Testis (tissue), 2 donors: ENCODE measurements around the gene IGF2R.

Source experiments
- POLR2A ChIP-seq: fragments of 450-650 bp; IDR thresholded peaks from one replicate; pipeline ENCODE4 v1.6.1; 2017; ENCODE audit warnings: antibody characterized with exemption, mild to moderate bottlenecking, moderate library complexity
- TF ChIP-seq, protein P1 (sequence below), 3 experiments: fragments of 450-650 bp in 2 of 3; fragments of 200-600 bp in 1 of 3; sonication (generic) in 1 of 3; IDR thresholded peaks; one replicate each; pipeline ENCODE4 v1.5.1; 2016 to 2019; ENCODE audit warnings: antibody characterized with exemption in 3 of 3, mild to moderate bottlenecking in 2 of 3, moderate library complexity in 1 of 3

DNA sequence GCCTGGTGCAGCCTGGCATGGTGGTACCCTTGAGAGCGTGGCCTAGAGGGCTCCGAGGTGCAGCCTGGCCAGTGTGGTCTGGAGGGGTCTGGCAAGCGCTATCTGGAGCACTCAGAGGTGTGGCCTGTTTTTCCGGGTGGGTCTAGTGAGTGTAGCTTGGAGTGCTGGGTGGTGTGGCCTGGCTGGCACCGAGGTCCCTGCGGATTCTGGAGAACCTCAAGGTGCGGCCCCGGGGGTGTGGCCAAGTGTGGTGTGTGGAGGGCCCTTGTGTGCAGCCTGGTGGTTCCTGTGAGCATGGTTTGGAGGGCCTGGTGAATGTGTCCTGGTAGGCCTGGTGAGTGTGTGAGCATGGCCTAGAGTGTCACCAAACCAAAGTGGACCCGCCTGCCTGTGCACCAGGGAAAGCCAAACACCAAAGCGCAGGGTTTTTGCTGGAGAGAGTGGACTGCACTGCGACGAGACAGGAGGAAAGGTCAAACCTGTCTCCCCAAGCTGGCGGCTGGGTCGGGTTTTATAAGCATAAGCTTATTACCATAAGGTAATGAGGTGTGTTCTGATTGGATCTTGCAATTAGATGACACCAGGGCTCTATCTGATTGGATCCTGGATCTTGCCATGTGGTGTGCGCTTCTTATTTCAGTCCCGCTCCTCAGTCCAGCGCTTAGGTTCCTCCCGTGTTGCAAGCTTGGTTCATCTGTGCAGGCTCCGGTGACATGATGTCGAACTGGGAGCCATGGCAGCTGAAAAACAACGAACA, 35.7 kb downstream of the IGF2R start:
- TF ChIP-seq, protein P1, sequence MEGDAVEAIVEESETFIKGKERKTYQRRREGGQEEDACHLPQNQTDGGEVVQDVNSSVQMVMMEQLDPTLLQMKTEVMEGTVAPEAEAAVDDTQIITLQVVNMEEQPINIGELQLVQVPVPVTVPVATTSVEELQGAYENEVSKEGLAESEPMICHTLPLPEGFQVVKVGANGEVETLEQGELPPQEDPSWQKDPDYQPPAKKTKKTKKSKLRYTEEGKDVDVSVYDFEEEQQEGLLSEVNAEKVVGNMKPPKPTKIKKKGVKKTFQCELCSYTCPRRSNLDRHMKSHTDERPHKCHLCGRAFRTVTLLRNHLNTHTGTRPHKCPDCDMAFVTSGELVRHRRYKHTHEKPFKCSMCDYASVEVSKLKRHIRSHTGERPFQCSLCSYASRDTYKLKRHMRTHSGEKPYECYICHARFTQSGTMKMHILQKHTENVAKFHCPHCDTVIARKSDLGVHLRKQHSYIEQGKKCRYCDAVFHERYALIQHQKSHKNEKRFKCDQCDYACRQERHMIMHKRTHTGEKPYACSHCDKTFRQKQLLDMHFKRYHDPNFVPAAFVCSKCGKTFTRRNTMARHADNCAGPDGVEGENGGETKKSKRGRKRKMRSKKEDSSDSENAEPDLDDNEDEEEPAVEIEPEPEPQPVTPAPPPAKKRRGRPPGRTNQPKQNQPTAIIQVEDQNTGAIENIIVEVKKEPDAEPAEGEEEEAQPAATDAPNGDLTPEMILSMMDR (IDR thresholded peaks at IDR 0.05): no peak
- TF ChIP-seq POLR2A: no peak
